ENCODE data around the gene TXNDC15. TPM values are rescaled to one million over a fixed set of nuclear protein-coding genes. Genes with fewer than 3 reads are reported as not detected.
"Not testable (repeated sequence)": the region's sequence is repeated elsewhere in the genome, so short reads cannot be mapped to it uniquely, and the experiment has no call there.

Gene TXNDC15
- total RNA-seq, 2 donors from 2014 or later = 69.9 TPM

DNA sequence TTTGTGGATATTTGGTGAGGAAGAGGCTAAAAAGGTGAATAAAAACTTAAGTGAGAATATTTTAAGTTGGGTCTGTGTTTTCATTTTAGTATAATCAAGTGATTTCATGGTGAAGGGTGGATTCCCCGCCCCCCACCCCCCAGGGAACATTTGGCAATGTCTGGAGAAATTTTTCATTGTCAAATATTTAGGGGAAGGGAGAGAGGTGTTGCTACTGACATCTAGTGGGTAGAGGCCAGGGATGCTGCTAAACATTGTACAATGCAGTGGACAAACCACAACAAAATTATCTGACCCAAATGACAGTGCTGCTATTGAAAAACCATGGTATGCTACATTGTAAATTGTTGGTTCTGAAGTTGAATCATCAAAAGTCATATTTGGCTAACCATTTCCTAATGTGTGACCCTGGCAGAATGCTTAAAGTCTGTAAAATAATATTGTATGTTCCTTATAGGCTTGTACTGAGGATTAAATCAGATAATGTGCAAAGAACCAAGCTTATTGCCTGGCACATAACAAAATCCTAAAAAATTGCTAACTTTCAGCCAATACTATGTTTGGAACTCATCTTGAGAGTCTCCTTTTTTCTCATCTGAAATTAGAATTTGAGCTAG lies 22.8 kb upstream of the TXNDC15 start:
- H3K9me3 Mint-ChIP-seq = no peaks in the 10 kb centered on the region
- no peaks in the 10 kb centered on the region for H3K27me3 Mint-ChIP-seq
- peak in 1 of 2 donors; percentile 52 for ATAC-seq
- DNase-seq (ENCODE audit: low spot score) = no peak
- peak overlapping the region in 1 of 2 donors; percentile 31 for H3K27ac Mint-ChIP-seq
- peaks cover 12 to 18% of the 10 kb centered on the region in 2 donors for H3K4me1 Mint-ChIP-seq (ENCODE audit: low read depth in 2 of 2)
- H3K4me3 Mint-ChIP-seq = no peak overlapping the region
- H3K36me3 Mint-ChIP-seq = peaks cover 5% of the 10 kb centered on the region

DNA sequence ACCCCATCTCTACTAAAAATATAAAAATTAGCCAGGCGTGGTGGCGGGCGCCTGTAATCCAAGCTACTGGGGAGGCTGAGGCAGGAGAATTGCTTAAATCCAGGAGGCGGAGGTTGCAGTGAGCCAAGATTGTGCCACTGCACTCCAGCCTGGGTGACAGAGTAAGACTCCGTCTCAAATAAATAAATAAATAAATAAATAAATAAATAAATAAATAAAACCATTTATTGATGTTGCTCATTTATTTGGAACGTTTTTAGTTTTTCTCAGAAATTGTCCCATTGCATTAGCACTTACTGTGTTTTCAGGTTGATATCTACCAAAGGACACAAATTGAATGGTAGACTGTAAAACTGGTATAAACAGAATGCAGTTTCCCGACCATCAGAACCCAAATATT lies 17.7 kb upstream of the TXNDC15 start:
- not testable (repeated sequence) for DNase-seq (ENCODE audit: low spot score); ATAC-seq; H3K27ac Mint-ChIP-seq; H3K9me3 Mint-ChIP-seq; H3K27me3 Mint-ChIP-seq; H3K4me3 Mint-ChIP-seq; H3K36me3 Mint-ChIP-seq
- peaks cover 12 to 15% of the 10 kb centered on the region in 2 donors for H3K4me1 Mint-ChIP-seq (ENCODE audit: low read depth in 2 of 2)

DNA sequence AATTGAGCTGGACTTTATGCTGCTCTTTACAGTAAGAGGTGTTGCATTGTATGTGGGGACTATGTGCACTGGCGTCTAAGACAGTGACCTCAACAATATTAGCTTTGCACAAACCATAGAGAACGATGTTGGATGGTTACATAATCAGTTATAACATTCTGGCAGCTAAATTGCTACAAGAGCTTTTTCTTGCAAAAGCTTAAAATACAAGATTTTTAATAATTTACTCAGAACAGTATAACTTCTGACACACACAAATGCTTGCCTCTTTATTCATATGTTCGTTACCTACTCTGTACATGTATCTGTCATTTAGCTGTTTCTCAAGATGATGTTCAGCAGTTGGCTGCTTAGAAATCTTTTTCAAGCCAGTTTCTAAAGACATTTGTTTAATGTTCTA lies 16.8 kb upstream of the TXNDC15 start:
- ATAC-seq (no peak), DNase-seq (ENCODE audit: low spot score) (no peak)
- Mint-ChIP-seq H3K36me3 (peaks cover 5% of the 10 kb centered on the region), H3K27ac (peak overlapping the region in 1 of 2 donors; percentile 34), H3K4me3 (no peak overlapping the region), H3K27me3 (no peaks in the 10 kb centered on the region), H3K9me3 (no peaks in the 10 kb centered on the region), H3K4me1 (ENCODE audit: low read depth in 2 of 2) (peaks cover 11 to 17% of the 10 kb centered on the region in 2 donors)

DNA sequence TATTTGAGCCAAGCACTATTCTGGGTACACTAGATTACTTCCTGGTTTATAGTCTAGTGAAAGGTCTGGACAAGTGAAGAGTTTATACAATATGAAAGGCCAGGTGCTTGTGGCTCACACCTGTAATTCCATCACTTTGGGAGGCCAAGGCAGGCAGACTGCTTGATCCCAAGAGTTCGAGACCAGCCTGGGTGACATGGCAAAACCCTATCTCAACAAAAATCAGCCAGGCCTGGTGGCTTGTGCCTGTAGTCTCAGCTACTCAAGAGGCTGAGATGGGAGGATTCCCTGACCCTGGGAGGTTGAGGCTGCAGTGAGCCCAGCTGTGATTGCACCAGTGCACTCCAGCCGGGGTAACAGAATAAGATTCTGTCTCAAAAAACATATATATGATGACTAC lies 9.5 kb upstream of the TXNDC15 start:
- Mint-ChIP-seq H3K9me3 (no peaks in the 10 kb centered on the region), H3K4me1 (ENCODE audit: low read depth in 2 of 2) (peaks cover 0 to 3% of the 10 kb centered on the region in 2 donors), H3K4me3 (no peak overlapping the region), H3K27me3 (no peaks in the 10 kb centered on the region), H3K36me3 (no peaks in the 10 kb centered on the region), H3K27ac (no peak overlapping the region)
- ATAC-seq = no peak
- no peak for DNase-seq (ENCODE audit: low spot score)

DNA sequence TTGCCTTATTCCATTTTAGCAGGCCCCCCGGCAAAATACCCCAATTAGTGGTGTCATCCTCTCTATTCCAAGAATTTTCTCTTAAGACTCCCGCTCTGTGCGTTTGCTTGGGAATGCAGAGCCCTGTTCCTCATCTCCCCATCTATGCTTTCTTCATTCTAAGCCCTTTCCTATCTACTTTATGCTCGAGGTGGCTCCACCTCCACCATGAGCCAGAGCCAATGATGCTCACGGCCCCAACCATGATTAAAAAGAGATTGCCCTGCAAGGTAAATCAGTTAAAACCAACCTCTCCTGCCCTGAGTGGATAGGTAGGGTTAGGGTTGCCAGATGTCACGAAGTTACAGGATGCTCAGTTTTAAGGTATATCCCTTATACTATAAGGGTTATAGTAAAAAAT lies 677 bp upstream of the TXNDC15 start:
- H3K9me3 Mint-ChIP-seq = no peaks in the 10 kb centered on the region
- H3K27me3 Mint-ChIP-seq = no peaks in the 10 kb centered on the region
- no peak for ATAC-seq
- peak overlapping the region; percentile 95 for H3K4me3 Mint-ChIP-seq
- DNase-seq (ENCODE audit: low spot score) = no peak
- peak overlapping the region; percentile 95 to 96 for H3K27ac Mint-ChIP-seq
- peaks cover 36 to 40% of the 10 kb centered on the region in 2 donors for H3K4me1 Mint-ChIP-seq (ENCODE audit: low read depth in 2 of 2)
- no peaks in the 10 kb centered on the region for H3K36me3 Mint-ChIP-seq

DNA sequence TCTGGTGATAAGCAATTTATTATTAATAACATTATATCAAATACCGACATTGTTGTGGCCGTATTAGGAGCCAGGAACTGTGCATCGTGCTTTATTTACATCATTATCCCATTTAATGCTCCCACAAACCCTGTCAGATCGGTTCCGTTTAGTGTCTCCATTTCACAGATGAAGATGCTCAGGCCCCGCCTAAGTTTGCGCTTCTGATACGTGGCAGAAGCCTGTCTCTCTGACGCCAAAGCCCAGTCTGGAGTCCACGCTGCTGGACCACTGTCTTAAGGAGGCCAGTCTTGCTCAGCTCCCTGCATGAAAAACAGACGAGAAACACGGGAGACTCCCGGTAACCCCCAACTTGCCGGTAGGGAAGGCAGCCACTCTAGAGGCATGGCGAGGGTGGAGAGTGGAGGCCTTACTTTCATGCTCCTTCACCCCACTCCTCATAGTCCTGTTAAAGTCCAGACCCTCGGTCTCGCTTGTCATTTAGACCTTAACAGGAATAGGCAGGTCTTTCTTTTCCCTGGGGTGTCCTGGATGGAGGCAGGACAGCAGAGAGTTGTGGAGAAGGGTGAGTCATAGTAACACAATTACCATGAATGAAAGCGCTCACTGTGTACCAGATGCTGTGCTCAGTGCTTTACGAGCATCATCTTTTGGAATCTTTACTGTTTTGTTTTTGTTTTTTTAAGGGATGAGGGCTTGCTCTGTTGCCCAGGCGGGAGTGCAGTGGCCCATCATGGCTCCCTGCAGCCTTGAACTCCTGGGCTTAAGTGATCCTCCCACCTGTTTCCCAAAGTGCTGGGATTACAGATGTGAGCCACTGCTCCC lies 872 bp downstream of the TXNDC15 start:
- ATAC-seq (peak; percentile 60 to 62), DNase-seq (ENCODE audit: low spot score) (no peak)
- Mint-ChIP-seq H3K27me3 (no peaks in the 10 kb centered on the region), H3K9me3 (no peaks in the 10 kb centered on the region), H3K36me3 (no peaks in the 10 kb centered on the region), H3K27ac (peak overlapping the region; percentile 95 to 96), H3K4me3 (peak overlapping the region; percentile 95), H3K4me1 (ENCODE audit: low read depth in 2 of 2) (peaks cover 39 to 43% of the 10 kb centered on the region in 2 donors)

DNA sequence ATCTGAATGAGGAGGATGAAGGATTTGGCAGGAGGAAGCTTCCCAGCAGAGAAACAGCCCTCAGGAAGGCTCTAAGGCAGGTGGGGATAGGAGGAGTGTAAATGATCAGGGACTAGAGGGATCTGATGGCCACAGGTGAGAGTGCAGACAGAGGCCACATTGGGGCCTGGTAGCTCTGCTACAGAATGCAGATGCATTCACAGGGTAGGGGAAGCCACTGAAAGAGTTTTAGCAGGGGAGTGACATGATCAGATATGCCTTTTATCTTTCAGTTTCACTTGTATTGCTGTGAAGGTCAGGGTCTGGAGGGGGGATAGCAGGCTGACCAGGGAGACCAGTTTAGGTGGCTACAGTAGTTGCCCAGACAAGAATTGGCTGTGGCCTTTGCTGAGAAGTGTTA lies 3.0 kb downstream of the TXNDC15 start:
- no peaks in the 10 kb centered on the region for H3K9me3 Mint-ChIP-seq
- peaks cover 41 to 49% of the 10 kb centered on the region in 2 donors for H3K4me1 Mint-ChIP-seq (ENCODE audit: low read depth in 2 of 2)
- no peak for DNase-seq (ENCODE audit: low spot score)
- ATAC-seq = no peak
- no peaks in the 10 kb centered on the region for H3K36me3 Mint-ChIP-seq
- peak overlapping the region; percentile 95 for H3K4me3 Mint-ChIP-seq
- H3K27me3 Mint-ChIP-seq = no peaks in the 10 kb centered on the region
- H3K27ac Mint-ChIP-seq = peak overlapping the region; percentile 39 to 96

DNA sequence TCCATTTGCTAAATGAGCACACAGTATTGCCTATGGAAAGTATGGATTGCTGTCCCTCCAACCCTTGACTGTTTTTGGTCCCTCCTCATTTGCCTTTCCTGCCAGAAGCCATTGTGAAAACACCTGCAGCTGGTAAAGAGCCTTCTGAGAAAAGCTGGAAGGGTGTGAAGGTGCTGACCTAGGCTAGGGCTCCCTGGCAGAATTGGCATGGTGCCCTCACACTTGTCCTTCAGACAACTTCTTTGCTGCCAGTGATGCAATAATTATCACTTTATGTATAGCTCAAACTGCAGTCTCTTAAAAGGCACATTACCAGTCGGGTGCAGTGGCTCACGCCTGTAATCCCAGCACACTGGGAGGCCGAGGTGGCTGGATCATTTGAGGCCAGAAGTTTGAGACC lies 4.2 kb downstream of the TXNDC15 start:
- no peaks in the 10 kb centered on the region for H3K9me3 Mint-ChIP-seq
- ATAC-seq (no peak), DNase-seq (ENCODE audit: low spot score) (no peak)
- H3K27me3 Mint-ChIP-seq = no peaks in the 10 kb centered on the region
- no peaks in the 10 kb centered on the region for H3K36me3 Mint-ChIP-seq
- H3K4me1 Mint-ChIP-seq (ENCODE audit: low read depth in 2 of 2) = peaks cover 35 to 41% of the 10 kb centered on the region in 2 donors
- H3K27ac Mint-ChIP-seq = peak overlapping the region in 1 of 2 donors; percentile 96
- no peak overlapping the region for H3K4me3 Mint-ChIP-seq

DNA sequence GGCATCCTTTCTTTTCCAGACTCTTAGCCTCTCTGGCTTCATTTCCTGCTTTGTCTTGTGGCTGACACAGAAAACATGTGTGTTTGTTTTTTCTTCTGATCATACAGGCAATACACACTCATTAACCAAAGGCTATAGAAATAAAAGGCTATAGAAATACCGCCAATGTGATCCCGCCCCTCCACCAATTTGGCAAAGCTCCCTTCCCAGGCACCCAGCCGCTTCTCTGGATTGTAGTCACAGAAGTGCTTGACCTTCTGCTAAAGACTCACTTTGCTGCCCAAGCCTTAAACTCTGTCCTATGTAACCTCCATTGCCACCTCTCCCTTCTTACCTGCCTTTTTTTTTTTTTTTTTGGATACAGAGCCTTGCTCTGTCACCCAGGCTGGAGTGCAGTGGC lies 5.3 kb downstream of the TXNDC15 start:
- H3K27me3 Mint-ChIP-seq = no peaks in the 10 kb centered on the region

DNA sequence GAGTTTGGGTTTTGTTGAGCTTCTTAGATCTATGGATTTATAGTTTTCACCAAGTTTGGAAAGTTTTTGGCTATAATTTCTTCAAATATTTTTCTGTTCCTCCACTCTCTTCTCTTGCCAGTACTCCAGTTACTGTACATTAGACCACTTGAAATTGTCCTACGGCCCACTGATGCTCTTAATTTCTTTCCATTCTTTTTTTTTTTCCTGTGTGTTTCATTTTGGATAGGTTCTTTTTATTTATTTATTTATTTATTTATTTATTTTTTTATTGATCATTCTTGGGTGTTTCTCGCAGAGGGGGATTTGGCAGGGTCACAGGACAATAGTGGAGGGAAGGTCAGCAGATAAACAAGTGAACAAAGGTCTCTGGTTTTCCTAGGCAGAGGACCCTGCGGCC lies 6.8 kb downstream of the TXNDC15 start:
- not testable (repeated sequence) for DNase-seq (ENCODE audit: low spot score); H3K4me3 Mint-ChIP-seq; H3K27ac Mint-ChIP-seq; H3K9me3 Mint-ChIP-seq; ATAC-seq; H3K36me3 Mint-ChIP-seq; H3K27me3 Mint-ChIP-seq
- H3K4me1 Mint-ChIP-seq (ENCODE audit: low read depth in 2 of 2) = peaks cover 31 to 35% of the 10 kb centered on the region in 2 donors

More for the DNA sequence above, 5.3 kb downstream of the TXNDC15 start:
- ATAC-seq (no peak), DNase-seq (ENCODE audit: low spot score) (no peak)
- Mint-ChIP-seq H3K4me1 (ENCODE audit: low read depth in 2 of 2) (peaks cover 32 to 37% of the 10 kb centered on the region in 2 donors), H3K36me3 (no peaks in the 10 kb centered on the region), H3K4me3 (no peak overlapping the region), H3K9me3 (no peaks in the 10 kb centered on the region), H3K27ac (no peak overlapping the region)

DNA sequence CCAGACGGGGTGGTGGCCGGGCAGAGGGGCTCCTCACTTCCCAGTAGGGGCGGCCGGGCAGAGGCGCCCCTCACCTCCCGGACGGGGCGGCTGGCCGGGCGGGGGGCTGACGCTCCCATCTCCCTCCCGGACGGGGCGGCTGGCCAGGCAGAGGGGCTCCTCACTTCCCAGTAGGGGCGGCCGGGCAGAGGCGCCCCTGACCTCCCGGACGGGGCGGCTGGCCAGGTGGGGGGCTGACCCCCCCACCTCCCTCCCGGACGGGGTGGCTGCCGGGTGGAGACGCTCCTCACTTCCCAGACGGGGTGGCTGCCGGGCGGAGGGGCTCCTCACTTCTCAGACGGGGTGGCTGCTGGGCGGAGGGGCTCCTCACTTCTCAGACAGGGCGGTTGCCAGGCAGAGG lies 7.5 kb downstream of the TXNDC15 start:
- H3K9me3 Mint-ChIP-seq; H3K27ac Mint-ChIP-seq; ATAC-seq; H3K27me3 Mint-ChIP-seq; H3K4me3 Mint-ChIP-seq; H3K36me3 Mint-ChIP-seq; DNase-seq (ENCODE audit: low spot score): not testable (repeated sequence)
- peaks cover 23 to 31% of the 10 kb centered on the region in 2 donors for H3K4me1 Mint-ChIP-seq (ENCODE audit: low read depth in 2 of 2)

DNA sequence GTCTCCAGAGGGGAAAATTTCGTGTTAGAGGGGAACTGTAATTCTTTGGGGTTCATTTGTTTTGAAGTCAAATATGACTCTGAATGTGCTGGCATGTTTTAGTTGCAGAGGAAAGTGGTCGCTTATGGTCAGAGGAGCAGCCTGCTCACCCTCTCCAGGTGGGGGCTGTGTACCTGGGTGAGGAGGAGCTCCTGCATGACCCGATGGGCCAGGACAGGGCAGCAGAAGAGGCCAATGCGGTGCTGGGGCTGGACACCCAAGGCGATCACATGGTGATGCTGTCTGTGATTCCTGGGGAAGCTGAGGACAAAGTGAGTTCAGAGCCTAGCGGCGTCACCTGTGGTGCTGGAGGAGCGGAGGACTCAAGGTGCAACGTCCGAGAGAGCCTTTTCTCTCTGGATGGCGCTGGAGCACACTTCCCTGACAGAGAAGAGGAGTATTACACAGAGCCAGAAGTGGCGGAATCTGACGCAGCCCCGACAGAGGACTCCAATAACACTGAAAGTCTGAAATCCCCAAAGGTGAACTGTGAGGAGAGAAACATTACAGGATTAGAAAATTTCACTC lies 13.5 kb downstream of the TXNDC15 start:
- Mint-ChIP-seq H3K27me3 (no peaks in the 10 kb centered on the region), H3K27ac (no peak overlapping the region), H3K9me3 (no peaks in the 10 kb centered on the region), H3K36me3 (peaks cover 10% of the 10 kb centered on the region), H3K4me1 (ENCODE audit: low read depth in 2 of 2) (peaks cover 0 to 24% of the 10 kb centered on the region in 2 donors), H3K4me3 (no peak overlapping the region)
- no peak for ATAC-seq
- no peak for DNase-seq (ENCODE audit: low spot score)

DNA sequence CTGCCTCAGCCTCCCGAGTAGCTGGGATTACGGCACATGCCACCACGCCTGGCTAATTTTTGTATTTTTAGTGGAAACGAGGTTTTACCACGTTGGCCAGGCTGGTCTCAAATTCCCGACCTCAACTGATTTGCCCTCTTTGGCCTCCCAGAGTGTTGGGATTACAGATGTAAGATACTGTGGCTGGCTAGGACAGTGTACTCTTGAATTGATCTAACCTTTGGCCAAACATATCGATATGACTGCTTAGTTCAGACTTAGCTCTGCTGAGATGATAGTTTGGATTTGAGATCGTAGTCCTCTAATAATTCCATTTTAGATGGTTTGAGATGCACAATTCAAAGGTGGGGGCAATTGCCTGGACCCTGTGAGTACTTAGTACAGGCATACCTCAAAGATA lies 15.2 kb downstream of the TXNDC15 start:
- ATAC-seq (no peak), DNase-seq (ENCODE audit: low spot score) (no peak)
- Mint-ChIP-seq H3K4me3 (no peak overlapping the region), H3K27ac (no peak overlapping the region), H3K9me3 (no peaks in the 10 kb centered on the region), H3K27me3 (no peaks in the 10 kb centered on the region), H3K4me1 (ENCODE audit: low read depth in 2 of 2) (peaks cover 0 to 28% of the 10 kb centered on the region in 2 donors), H3K36me3 (peaks cover 18% of the 10 kb centered on the region)

DNA sequence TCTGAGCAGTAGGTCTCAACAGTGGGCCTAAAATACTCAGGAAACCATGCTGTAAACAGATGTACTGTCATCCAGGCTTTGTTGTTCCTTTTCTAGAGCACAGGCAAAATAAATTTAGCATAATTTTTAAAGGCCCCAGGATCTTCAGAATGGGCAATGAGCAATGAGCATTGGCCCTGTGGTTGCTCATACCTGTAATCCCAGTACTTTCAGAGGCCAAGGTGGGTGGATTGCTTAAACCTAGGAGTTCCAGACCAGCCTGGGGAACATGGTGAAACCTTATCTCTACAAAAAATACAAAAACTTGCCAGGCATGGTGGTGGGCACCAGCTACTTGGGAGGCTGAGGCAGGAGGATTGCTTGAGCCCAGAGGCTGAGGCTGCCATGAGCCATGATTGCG lies 17.3 kb downstream of the TXNDC15 start:
- Mint-ChIP-seq H3K9me3 (no peaks in the 10 kb centered on the region), H3K27me3 (no peaks in the 10 kb centered on the region), H3K36me3 (peaks cover 18% of the 10 kb centered on the region), H3K4me1 (ENCODE audit: low read depth in 2 of 2) (peaks cover 0 to 16% of the 10 kb centered on the region in 2 donors), H3K27ac (no peak overlapping the region), H3K4me3 (no peak overlapping the region)
- DNase-seq (ENCODE audit: low spot score) = no peak
- no peak for ATAC-seq
